NB4 (cell line): ENCODE results near the gene FAM83C.

Experiments used
- MAX ChIP-seq: IDR thresholded peaks from 2 replicates; pipeline ENCODE4 v1.6.1; 2011; ENCODE audit warnings: low read depth, low read length
- MYC ChIP-seq: IDR thresholded peaks from 2 replicates; pipeline ENCODE4 v1.6.1; 2011; ENCODE audit warnings: low read depth, low read length
- TF ChIP-seq, protein P1 (sequence below): IDR thresholded peaks from one replicate; pipeline ENCODE4 v1.5.1; 2012; ENCODE audit warnings: low read depth, low read length

DNA sequence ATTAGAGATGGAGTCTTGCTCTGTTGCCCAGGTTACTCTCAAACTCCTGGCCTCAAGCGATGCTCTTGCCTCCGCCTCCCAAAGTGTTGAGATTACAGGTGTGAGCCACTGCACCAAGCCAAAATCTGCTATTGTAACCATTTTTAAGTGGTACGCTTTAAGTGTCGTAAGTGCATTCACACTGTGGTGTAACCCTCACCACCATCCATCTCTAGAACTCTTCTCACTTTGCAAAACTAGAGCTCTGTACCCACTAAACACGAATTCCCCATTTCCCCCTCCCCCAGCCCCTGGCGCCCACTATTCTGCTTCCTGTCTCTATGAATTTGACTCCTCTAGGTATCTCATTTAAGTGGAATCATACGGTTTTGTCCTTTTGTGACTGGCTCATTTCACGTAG is 2.8 kb upstream of the FAM83C start:
- TF ChIP-seq MYC = no peak
- TF ChIP-seq, protein P1, sequence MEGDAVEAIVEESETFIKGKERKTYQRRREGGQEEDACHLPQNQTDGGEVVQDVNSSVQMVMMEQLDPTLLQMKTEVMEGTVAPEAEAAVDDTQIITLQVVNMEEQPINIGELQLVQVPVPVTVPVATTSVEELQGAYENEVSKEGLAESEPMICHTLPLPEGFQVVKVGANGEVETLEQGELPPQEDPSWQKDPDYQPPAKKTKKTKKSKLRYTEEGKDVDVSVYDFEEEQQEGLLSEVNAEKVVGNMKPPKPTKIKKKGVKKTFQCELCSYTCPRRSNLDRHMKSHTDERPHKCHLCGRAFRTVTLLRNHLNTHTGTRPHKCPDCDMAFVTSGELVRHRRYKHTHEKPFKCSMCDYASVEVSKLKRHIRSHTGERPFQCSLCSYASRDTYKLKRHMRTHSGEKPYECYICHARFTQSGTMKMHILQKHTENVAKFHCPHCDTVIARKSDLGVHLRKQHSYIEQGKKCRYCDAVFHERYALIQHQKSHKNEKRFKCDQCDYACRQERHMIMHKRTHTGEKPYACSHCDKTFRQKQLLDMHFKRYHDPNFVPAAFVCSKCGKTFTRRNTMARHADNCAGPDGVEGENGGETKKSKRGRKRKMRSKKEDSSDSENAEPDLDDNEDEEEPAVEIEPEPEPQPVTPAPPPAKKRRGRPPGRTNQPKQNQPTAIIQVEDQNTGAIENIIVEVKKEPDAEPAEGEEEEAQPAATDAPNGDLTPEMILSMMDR = no peak
- no peak for TF ChIP-seq MAX
